Small intestine (tissue), 7 donors: ENCODE results near the gene PSMC6. TPM values are rescaled to one million over a fixed set of nuclear protein-coding genes. Genes with fewer than 3 reads are reported as not detected.
"Not testable (repeated sequence)": the region's sequence is repeated elsewhere in the genome, so short reads cannot be mapped to it uniquely, and the experiment has no call there.

ENCODE experiments used
- DNase-seq, 2 donors: peaks; one replicate each; pipeline versions ENCODE4 v3.0.0 to v3.0.0-alpha.2; 2013
- FAIRE-seq: peaks from 2 replicates; lab custom pipeline; 2012; peaks lifted over from hg19 to GRCh38; lab: Jason Lieb, UNC
- H3K27ac ChIP-seq, 3 donors: one replicate each; pipeline ENCODE4 v1.5.1; 2013; ENCODE audit warnings: low read length in 2 of 3, mild to moderate bottlenecking in 2 of 3, control low read depth in 1 of 3, inconsistent platforms in 1 of 3, low read depth in 1 of 3, moderate library complexity in 1 of 3
- H3K27me3 ChIP-seq, 3 donors: one replicate each; pipeline ENCODE4 v1.6.1; 2013; ENCODE audit warnings: low read length in 3 of 3, inconsistent platforms in 1 of 3; ENCODE audit not compliant: control insufficient read depth in 3 of 3, insufficient read depth in 3 of 3
- H3K36me3 ChIP-seq, 3 donors: one replicate each; pipeline ENCODE4 v1.6.1; 2013; ENCODE audit warnings: low read length in 3 of 3, inconsistent platforms in 1 of 3, low read depth in 1 of 3, mild to moderate bottlenecking in 1 of 3, moderate library complexity in 1 of 3; ENCODE audit not compliant: control insufficient read depth in 3 of 3, insufficient read depth in 2 of 3
- H3K4me1 ChIP-seq, 3 donors: one replicate each; pipeline ENCODE4 v1.6.1; 2013; ENCODE audit warnings: low read length in 2 of 3, inconsistent platforms in 1 of 3, low read depth in 1 of 3, mild to moderate bottlenecking in 1 of 3, moderate library complexity in 1 of 3; ENCODE audit not compliant: control insufficient read depth in 3 of 3, insufficient read depth in 2 of 3
- H3K4me3 ChIP-seq, 3 donors: one replicate each; pipeline ENCODE4 v1.5.1; 2013; ENCODE audit warnings: low read length in 3 of 3, control low read depth in 1 of 3, inconsistent platforms in 1 of 3, low read depth in 1 of 3, mild to moderate bottlenecking in 1 of 3, moderate library complexity in 1 of 3
- H3K9me3 ChIP-seq, 2 donors: one replicate each; pipeline ENCODE4 v1.6.1; 2013; ENCODE audit warnings: low read depth in 1 of 2, low read length in 1 of 2; ENCODE audit not compliant: control insufficient read depth in 2 of 2, insufficient read depth in 1 of 2
- WGBS, 3 donors: extraction: QIAGEN DNeasy Blood & Tissue Kit; methylation state at CpG; one replicate each; pipeline ENCODE4 v1.1.7; 2013; 5-methylcytosine and 5-hydroxymethylcytosine counted together
- polyA plus RNA-seq, 4 donors: library from polyadenylated mRNA; stranded (reverse) in 3 of 4; unstranded in 1 of 4; fragments of 200-250 nt in 3 of 4; fragments of 120-200 nt in 1 of 4; gene quantifications; one replicate each; pipeline versions ENCODE4 v1.2.1 to v1.2.3, GENCODE V29; 2013
- donor health status: healthy with polysubstance abuse.
- donor health status: control.
- donor health status: control.
- donor health status: Bipolar disorder and iron deficiency.
- donor health status: healthy.

PSMC6 gene
- polyA plus RNA-seq, 4 donors, result 63.8 to 119 (median 87.7) TPM

- Histone ChIP-seq H3K9me3 (no peaks in the 10 kb centered on the region), H3K27me3 (no peaks in the 10 kb centered on the region), H3K27ac (no peak overlapping the region), H3K4me3 (no peak overlapping the region), H3K36me3 (peaks cover 13 to 29% (median 13%) of the 10 kb centered on the region in 3 donors), H3K4me1 (no peaks in the 10 kb centered on the region)
- no peak for DNase-seq
- FAIRE-seq, result no peak
Observed at GRCh38 chr14:52724360-52724644, 17.3 kb downstream of the PSMC6 start.

GRCh38 chr14:52727509-52727908 is 20.5 kb downstream of the PSMC6 start:
- H3K4me1 ChIP-seq, H3K4me3 ChIP-seq, H3K27me3 ChIP-seq, H3K27ac ChIP-seq, H3K9me3 ChIP-seq, DNase-seq: not testable (repeated sequence)
- peaks cover 9 to 22% (median 11%) of the 10 kb centered on the region in 3 donors for H3K36me3 ChIP-seq
- FAIRE-seq, result peak; percentile 65
- WGBS, 3 donors, result 96 to 100% (median 99%) methylated on average over 2 of the region's 2 CpGs

GRCh38 chr14:52729035-52729434 is 22.0 kb downstream of the PSMC6 start:
- 91 to 95% (median 93%) methylated on average over 15 of the region's 15 CpGs for WGBS, 3 donors
- H3K27ac ChIP-seq, result peak overlapping the region in 1 of 3 donors; percentile 60
- not testable (repeated sequence) for FAIRE-seq, DNase-seq, H3K27me3 ChIP-seq, H3K4me3 ChIP-seq, H3K4me1 ChIP-seq, H3K9me3 ChIP-seq
- peaks cover 5 to 28% (median 6%) of the 10 kb centered on the region in 3 donors for H3K36me3 ChIP-seq

- Histone ChIP-seq H3K4me3 (peak overlapping the region in 1 of 3 donors; percentile 43), H3K4me1 (no peaks in the 10 kb centered on the region), H3K27ac (peak overlapping the region in 2 of 3 donors; percentile 60 to 62), H3K9me3 (no peaks in the 10 kb centered on the region), H3K36me3 (peaks cover 2 to 28% (median 6%) of the 10 kb centered on the region in 3 donors), H3K27me3 (no peaks in the 10 kb centered on the region)
- WGBS, 3 donors, result 0 to 1% (median 1%) methylated on average over 8 of the region's 8 CpGs
- no peak for FAIRE-seq
- DNase-seq, result no peak
Observed at GRCh38 chr14:52729585-52729924, 22.6 kb downstream of the PSMC6 start.

GRCh38 chr14:52729925-52730708 is 23.1 kb downstream of the PSMC6 start, which contains the start of gene STYX:
TSS of gene STYX (plus strand) at chr14:52730166. CDS start at chr14:52730475, 309 bp downstream.
- Histone ChIP-seq H3K27ac (peak within 1 kb of the TSS; percentile 78 to 94 (median 89)), H3K27me3 (no peaks in the 10 kb centered on the region), H3K4me3 (peak within 1 kb of the TSS; percentile 84 to 100 (median 93)), H3K9me3 (no peaks in the 10 kb centered on the region), H3K36me3 (peaks cover 0 to 28% (median 6%) of the 10 kb centered on the region in 3 donors), H3K4me1 (no peaks in the 10 kb centered on the region)
- DNase-seq (peak; percentile 99 to 100), FAIRE-seq (no peak)
- WGBS, 3 donors, result 0% methylated on average over 35 to 72 of the region's 72 CpGs

- H3K9me3 ChIP-seq, result no peaks in the 10 kb centered on the region
- FAIRE-seq, result no peak
- H3K27me3 ChIP-seq, result no peaks in the 10 kb centered on the region
- peak overlapping the region; percentile 84 to 100 (median 93) for H3K4me3 ChIP-seq
- DNase-seq, result peak in 1 of 2 donors; percentile 37
- peaks cover 0 to 23% (median 5%) of the 10 kb centered on the region in 3 donors for H3K36me3 ChIP-seq
- WGBS, 3 donors, result 1% methylated on average over 11 of the region's 11 CpGs
- peak overlapping the region; percentile 78 to 94 (median 89) for H3K27ac ChIP-seq
- H3K4me1 ChIP-seq, result no peaks in the 10 kb centered on the region
Observed at GRCh38 chr14:52730709-52731111, 23.7 kb downstream of the PSMC6 start.

GRCh38 chr14:52733824-52734223 is 26.8 kb downstream of the PSMC6 start:
- FAIRE-seq (no peak), DNase-seq (no peak)
- Histone ChIP-seq H3K27me3 (no peaks in the 10 kb centered on the region), H3K27ac (no peak overlapping the region), H3K4me1 (no peaks in the 10 kb centered on the region), H3K4me3 (no peak overlapping the region), H3K9me3 (no peaks in the 10 kb centered on the region), H3K36me3 (peaks cover 0 to 14% (median 5%) of the 10 kb centered on the region in 3 donors)
- WGBS, 3 donors, result 95 to 97% (median 96%) methylated on average over 9 of the region's 9 CpGs

GRCh38 chr14:52735921-52736489 is 29.0 kb downstream of the PSMC6 start:
- Histone ChIP-seq H3K4me1 (no peaks in the 10 kb centered on the region), H3K27ac (no peak overlapping the region), H3K4me3 (no peak overlapping the region), H3K9me3 (no peaks in the 10 kb centered on the region), H3K36me3 (peaks cover 0 to 18% (median 5%) of the 10 kb centered on the region in 3 donors), H3K27me3 (no peaks in the 10 kb centered on the region)
- WGBS, 3 donors, result 62 to 81% (median 70%) methylated on average over 1 of the region's 1 CpG
- DNase-seq (no peak), FAIRE-seq (no peak)
